Measurements from ENCODE around the gene OR11H6. TPM values are rescaled to one million over a fixed set of nuclear protein-coding genes. Genes with fewer than 3 reads are reported as not detected.
"Not testable (repeated sequence)": the region's sequence is repeated elsewhere in the genome, so short reads cannot be mapped to it uniquely, and the experiment has no call there.

The OR11H6 gene
- polyA plus RNA-seq (2012; ENCODE audit: missing spikeins), result not detected

- no peak for FAIRE-seq
- DNase-seq (ENCODE audit: insufficient read length), result no peak
- TF ChIP-seq TAF1 (IDR thresholded peaks at IDR 0.05; ENCODE audit: borderline replicate concordance, low read depth, low read length) (no peak), POLR2AphosphoS5 (IDR thresholded peaks at IDR 0.05; ENCODE audit: low read depth, low read length) (no peak)
Measured at GRCh38 chr14:20223410-20223809, at the start of gene OR11H6. Gene OR11H6, plus strand, starts transcription at chr14:20223710. Its CDS starts 0 bp downstream, at chr14:20223710.

- FAIRE-seq; DNase-seq (ENCODE audit: insufficient read length): not testable (repeated sequence)
Measured at GRCh38 chr14:20174205-20174604, 49.3 kb upstream of the OR11H6 start.

GRCh38 chr14:20176330-20176729, 47.2 kb upstream of the OR11H6 start:
- FAIRE-seq, result no peak
- TF ChIP-seq POLR2A (IDR thresholded peaks at IDR 0.05; ENCODE audit: low read depth, low read length) (no peak), POLR2AphosphoS5 (IDR thresholded peaks at IDR 0.05; ENCODE audit: low read depth, low read length) (no peak)
- DNase-seq (ENCODE audit: insufficient read length), result no peak

GRCh38 chr14:20177433-20177974, 46.0 kb upstream of the OR11H6 start:
- DNase-seq (ENCODE audit: insufficient read length) (no peak), FAIRE-seq (no peak)
- no peak for TF ChIP-seq POLR2AphosphoS5 (IDR thresholded peaks at IDR 0.05; ENCODE audit: low read depth, low read length)
- TF ChIP-seq POLR2A (IDR thresholded peaks at IDR 0.05; ENCODE audit: low read depth, low read length), result no peak
- no peak for TF ChIP-seq TAF1 (IDR thresholded peaks at IDR 0.05; ENCODE audit: borderline replicate concordance, low read depth, low read length)

- FAIRE-seq, result no peak
- TF ChIP-seq TAF1 (IDR thresholded peaks at IDR 0.05; ENCODE audit: borderline replicate concordance, low read depth, low read length) (no peak), POLR2A (IDR thresholded peaks at IDR 0.05; ENCODE audit: low read depth, low read length) (no peak), POLR2AphosphoS5 (IDR thresholded peaks at IDR 0.05; ENCODE audit: low read depth, low read length) (no peak)
- no peak for DNase-seq (ENCODE audit: insufficient read length)
Measured at GRCh38 chr14:20179218-20179617, 44.3 kb upstream of the OR11H6 start.

- no peak for FAIRE-seq
- DNase-seq (ENCODE audit: insufficient read length), result no peak
- no peak for TF ChIP-seq POLR2AphosphoS5 (IDR thresholded peaks at IDR 0.05; ENCODE audit: low read depth, low read length)
- TF ChIP-seq TAF1 (IDR thresholded peaks at IDR 0.05; ENCODE audit: borderline replicate concordance, low read depth, low read length), result no peak
- no peak for TF ChIP-seq POLR2A (IDR thresholded peaks at IDR 0.05; ENCODE audit: low read depth, low read length)
Measured at GRCh38 chr14:20179880-20180279, 43.6 kb upstream of the OR11H6 start.

GRCh38 chr14:20180486-20180885, 43.0 kb upstream of the OR11H6 start:
- no peak for TF ChIP-seq POLR2AphosphoS5 (IDR thresholded peaks at IDR 0.05; ENCODE audit: low read depth, low read length)
- no peak for TF ChIP-seq TAF1 (IDR thresholded peaks at IDR 0.05; ENCODE audit: borderline replicate concordance, low read depth, low read length)
- TF ChIP-seq POLR2A (IDR thresholded peaks at IDR 0.05; ENCODE audit: low read depth, low read length), result no peak
- no peak for DNase-seq (ENCODE audit: insufficient read length)
- no peak for FAIRE-seq

GRCh38 chr14:20184181-20184580, 39.3 kb upstream of the OR11H6 start:
- no peak for TF ChIP-seq POLR2AphosphoS5 (IDR thresholded peaks at IDR 0.05; ENCODE audit: low read depth, low read length)
- no peak for TF ChIP-seq TAF1 (IDR thresholded peaks at IDR 0.05; ENCODE audit: borderline replicate concordance, low read depth, low read length)
- TF ChIP-seq POLR2A (IDR thresholded peaks at IDR 0.05; ENCODE audit: low read depth, low read length), result no peak
- FAIRE-seq (no peak), DNase-seq (ENCODE audit: insufficient read length) (no peak)

GRCh38 chr14:20190596-20190995, 32.9 kb upstream of the OR11H6 start, which contains the start of gene OR11G2:
Gene OR11G2, plus strand, starts transcription at chr14:20190896. Its CDS starts 6,542 bp downstream, at chr14:20197438.
- FAIRE-seq (no peak), DNase-seq (ENCODE audit: insufficient read length) (no peak)
- TF ChIP-seq TAF1 (IDR thresholded peaks at IDR 0.05; ENCODE audit: borderline replicate concordance, low read depth, low read length) (no peak), POLR2AphosphoS5 (IDR thresholded peaks at IDR 0.05; ENCODE audit: low read depth, low read length) (no peak), POLR2A (IDR thresholded peaks at IDR 0.05; ENCODE audit: low read depth, low read length) (no peak)

GRCh38 chr14:20191396-20191795, 32.1 kb upstream of the OR11H6 start:
- DNase-seq (ENCODE audit: insufficient read length) (no peak), FAIRE-seq (no peak)
- TF ChIP-seq TAF1 (IDR thresholded peaks at IDR 0.05; ENCODE audit: borderline replicate concordance, low read depth, low read length) (no peak), POLR2AphosphoS5 (IDR thresholded peaks at IDR 0.05; ENCODE audit: low read depth, low read length) (no peak), POLR2A (IDR thresholded peaks at IDR 0.05; ENCODE audit: low read depth, low read length) (no peak)

- TF ChIP-seq TAF1 (IDR thresholded peaks at IDR 0.05; ENCODE audit: borderline replicate concordance, low read depth, low read length), result no peak
- no peak for TF ChIP-seq POLR2AphosphoS5 (IDR thresholded peaks at IDR 0.05; ENCODE audit: low read depth, low read length)
- TF ChIP-seq POLR2A (IDR thresholded peaks at IDR 0.05; ENCODE audit: low read depth, low read length), result no peak
- FAIRE-seq (no peak), DNase-seq (ENCODE audit: insufficient read length) (no peak)
Measured at GRCh38 chr14:20194101-20194500, 29.4 kb upstream of the OR11H6 start.

- not testable (repeated sequence) for FAIRE-seq; DNase-seq (ENCODE audit: insufficient read length)
Measured at GRCh38 chr14:20195170-20195569, 28.3 kb upstream of the OR11H6 start.

- no peak for FAIRE-seq
- TF ChIP-seq POLR2AphosphoS5 (IDR thresholded peaks at IDR 0.05; ENCODE audit: low read depth, low read length) (no peak), TAF1 (IDR thresholded peaks at IDR 0.05; ENCODE audit: borderline replicate concordance, low read depth, low read length) (no peak), POLR2A (IDR thresholded peaks at IDR 0.05; ENCODE audit: low read depth, low read length) (no peak)
Measured at GRCh38 chr14:20195911-20196310, 27.6 kb upstream of the OR11H6 start.

More at GRCh38 chr14:20195911-20196310, 27.6 kb upstream of the OR11H6 start:
- no peak for DNase-seq (ENCODE audit: insufficient read length)
